ENCODE measurements around the gene MTHFD1L.

MTHFD1L gene

DNA sequence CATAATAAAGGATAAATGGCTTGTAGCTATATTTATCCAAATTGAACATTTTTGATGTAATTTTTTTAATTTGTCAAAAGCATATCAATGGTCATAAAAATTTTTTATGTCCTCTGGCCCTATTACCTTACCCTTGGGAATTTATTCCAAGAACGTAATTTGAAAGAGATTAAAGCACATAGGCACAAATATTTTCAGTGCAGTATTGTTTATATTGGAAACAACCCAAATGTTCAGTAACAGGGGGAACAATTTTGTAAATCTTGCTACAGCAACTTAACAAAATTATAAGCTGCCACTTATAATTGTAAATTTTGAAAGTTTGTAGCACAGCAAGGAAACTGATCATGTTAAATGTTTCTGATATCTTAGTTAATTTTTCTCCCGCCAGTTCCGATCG, 142.4 kb downstream of the MTHFD1L start:
- no peak for TF ChIP-seq TCF4 (CRISPR knock-in tag; IDR thresholded peaks at IDR 0.05; ENCODE audit: borderline replicate concordance)
- no peak for TF ChIP-seq ZNF8 (CRISPR knock-in tag; IDR thresholded peaks at IDR 0.05)
- TF ChIP-seq, protein P1, sequence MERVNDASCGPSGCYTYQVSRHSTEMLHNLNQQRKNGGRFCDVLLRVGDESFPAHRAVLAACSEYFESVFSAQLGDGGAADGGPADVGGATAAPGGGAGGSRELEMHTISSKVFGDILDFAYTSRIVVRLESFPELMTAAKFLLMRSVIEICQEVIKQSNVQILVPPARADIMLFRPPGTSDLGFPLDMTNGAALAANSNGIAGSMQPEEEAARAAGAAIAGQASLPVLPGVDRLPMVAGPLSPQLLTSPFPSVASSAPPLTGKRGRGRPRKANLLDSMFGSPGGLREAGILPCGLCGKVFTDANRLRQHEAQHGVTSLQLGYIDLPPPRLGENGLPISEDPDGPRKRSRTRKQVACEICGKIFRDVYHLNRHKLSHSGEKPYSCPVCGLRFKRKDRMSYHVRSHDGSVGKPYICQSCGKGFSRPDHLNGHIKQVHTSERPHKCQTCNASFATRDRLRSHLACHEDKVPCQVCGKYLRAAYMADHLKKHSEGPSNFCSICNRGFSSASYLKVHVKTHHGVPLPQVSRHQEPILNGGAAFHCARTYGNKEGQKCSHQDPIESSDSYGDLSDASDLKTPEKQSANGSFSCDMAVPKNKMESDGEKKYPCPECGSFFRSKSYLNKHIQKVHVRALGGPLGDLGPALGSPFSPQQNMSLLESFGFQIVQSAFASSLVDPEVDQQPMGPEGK (CRISPR knock-in tag; IDR thresholded peaks at IDR 0.05; ENCODE audit: borderline replicate concordance), result no peak
- no peak for TF ChIP-seq BACH2 (CRISPR knock-in tag; IDR thresholded peaks at IDR 0.05; ENCODE audit: borderline replicate concordance)
- no peak for TF ChIP-seq ZC3H10 (CRISPR knock-in tag; IDR thresholded peaks at IDR 0.05)
- TF ChIP-seq RARB (CRISPR knock-in tag; IDR thresholded peaks at IDR 0.05), result no peak
- TF ChIP-seq, protein P2, sequence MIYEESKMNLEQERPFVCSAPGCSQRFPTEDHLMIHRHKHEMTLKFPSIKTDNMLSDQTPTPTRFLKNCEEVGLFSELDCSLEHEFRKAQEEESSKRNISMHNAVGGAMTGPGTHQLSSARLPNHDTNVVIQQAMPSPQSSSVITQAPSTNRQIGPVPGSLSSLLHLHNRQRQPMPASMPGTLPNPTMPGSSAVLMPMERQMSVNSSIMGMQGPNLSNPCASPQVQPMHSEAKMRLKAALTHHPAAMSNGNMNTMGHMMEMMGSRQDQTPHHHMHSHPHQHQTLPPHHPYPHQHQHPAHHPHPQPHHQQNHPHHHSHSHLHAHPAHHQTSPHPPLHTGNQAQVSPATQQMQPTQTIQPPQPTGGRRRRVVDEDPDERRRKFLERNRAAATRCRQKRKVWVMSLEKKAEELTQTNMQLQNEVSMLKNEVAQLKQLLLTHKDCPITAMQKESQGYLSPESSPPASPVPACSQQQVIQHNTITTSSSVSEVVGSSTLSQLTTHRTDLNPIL (CRISPR knock-in tag; IDR thresholded peaks at IDR 0.05; ENCODE audit: low read depth), result no peak
- no peak for TF ChIP-seq ARNTL (CRISPR knock-in tag; IDR thresholded peaks at IDR 0.05; ENCODE audit: borderline replicate concordance, low read depth)
- TF ChIP-seq ZNF70 (CRISPR knock-in tag; IDR thresholded peaks at IDR 0.05), result no peak
- no peak for TF ChIP-seq TOX (CRISPR knock-in tag; IDR thresholded peaks at IDR 0.05; ENCODE audit: borderline replicate concordance)
- no peak for TF ChIP-seq ZNF565 (CRISPR knock-in tag; conservative IDR thresholded peaks at IDR 0.05; ENCODE audit: low read depth)
- TF ChIP-seq, protein P3, sequence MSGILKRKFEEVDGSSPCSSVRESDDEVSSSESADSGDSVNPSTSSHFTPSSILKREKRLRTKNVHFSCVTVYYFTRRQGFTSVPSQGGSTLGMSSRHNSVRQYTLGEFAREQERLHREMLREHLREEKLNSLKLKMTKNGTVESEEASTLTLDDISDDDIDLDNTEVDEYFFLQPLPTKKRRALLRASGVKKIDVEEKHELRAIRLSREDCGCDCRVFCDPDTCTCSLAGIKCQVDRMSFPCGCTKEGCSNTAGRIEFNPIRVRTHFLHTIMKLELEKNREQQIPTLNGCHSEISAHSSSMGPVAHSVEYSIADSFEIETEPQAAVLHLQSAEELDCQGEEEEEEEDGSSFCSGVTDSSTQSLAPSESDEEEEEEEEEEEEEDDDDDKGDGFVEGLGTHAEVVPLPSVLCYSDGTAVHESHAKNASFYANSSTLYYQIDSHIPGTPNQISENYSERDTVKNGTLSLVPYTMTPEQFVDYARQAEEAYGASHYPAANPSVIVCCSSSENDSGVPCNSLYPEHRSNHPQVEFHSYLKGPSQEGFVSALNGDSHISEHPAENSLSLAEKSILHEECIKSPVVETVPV (CRISPR knock-in tag; IDR thresholded peaks at IDR 0.05), result no peak
- TF ChIP-seq ESRRG (CRISPR knock-in tag; IDR thresholded peaks at IDR 0.05), result no peak
- no peak for TF ChIP-seq PPARA (CRISPR knock-in tag; IDR thresholded peaks at IDR 0.05; ENCODE audit: borderline replicate concordance)
- TF ChIP-seq CSDC2 (CRISPR knock-in tag; IDR thresholded peaks at IDR 0.05), result no peak
- TF ChIP-seq ZFP30 (CRISPR knock-in tag; IDR thresholded peaks at IDR 0.05), result no peak
- no peak for TF ChIP-seq ISL1 (CRISPR knock-in tag; IDR thresholded peaks at IDR 0.05)
- TF ChIP-seq SNAI2 (CRISPR knock-in tag; IDR thresholded peaks at IDR 0.05), result no peak
- TF ChIP-seq, protein P4, sequence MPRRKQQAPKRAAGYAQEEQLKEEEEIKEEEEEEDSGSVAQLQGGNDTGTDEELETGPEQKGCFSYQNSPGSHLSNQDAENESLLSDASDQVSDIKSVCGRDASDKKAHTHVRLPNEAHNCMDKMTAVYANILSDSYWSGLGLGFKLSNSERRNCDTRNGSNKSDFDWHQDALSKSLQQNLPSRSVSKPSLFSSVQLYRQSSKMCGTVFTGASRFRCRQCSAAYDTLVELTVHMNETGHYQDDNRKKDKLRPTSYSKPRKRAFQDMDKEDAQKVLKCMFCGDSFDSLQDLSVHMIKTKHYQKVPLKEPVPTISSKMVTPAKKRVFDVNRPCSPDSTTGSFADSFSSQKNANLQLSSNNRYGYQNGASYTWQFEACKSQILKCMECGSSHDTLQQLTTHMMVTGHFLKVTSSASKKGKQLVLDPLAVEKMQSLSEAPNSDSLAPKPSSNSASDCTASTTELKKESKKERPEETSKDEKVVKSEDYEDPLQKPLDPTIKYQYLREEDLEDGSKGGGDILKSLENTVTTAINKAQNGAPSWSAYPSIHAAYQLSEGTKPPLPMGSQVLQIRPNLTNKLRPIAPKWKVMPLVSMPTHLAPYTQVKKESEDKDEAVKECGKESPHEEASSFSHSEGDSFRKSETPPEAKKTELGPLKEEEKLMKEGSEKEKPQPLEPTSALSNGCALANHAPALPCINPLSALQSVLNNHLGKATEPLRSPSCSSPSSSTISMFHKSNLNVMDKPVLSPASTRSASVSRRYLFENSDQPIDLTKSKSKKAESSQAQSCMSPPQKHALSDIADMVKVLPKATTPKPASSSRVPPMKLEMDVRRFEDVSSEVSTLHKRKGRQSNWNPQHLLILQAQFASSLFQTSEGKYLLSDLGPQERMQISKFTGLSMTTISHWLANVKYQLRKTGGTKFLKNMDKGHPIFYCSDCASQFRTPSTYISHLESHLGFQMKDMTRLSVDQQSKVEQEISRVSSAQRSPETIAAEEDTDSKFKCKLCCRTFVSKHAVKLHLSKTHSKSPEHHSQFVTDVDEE (CRISPR knock-in tag; IDR thresholded peaks at IDR 0.05), result no peak
- ATAC-seq, result no peak

DNA sequence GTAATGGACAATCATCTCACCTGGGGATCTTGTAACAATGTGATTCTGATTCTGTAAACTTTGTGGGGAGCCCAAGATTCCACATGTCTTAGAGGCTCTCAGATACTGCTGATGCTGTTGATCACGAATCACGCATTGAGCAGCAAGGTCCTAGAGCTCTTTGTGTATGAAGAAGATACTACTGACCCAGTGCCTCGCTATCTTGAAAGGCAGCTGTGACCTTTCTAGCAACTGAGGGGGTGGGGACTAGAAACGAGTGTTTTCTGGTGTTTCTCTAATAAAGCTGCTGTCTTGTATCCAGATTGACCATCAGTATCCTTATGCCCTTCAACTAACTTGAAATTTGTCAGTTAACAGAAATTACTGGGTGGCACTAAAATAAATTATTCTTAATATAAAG, 142.9 kb downstream of the MTHFD1L start:
- TF ChIP-seq ARNTL (CRISPR knock-in tag; IDR thresholded peaks at IDR 0.05; ENCODE audit: borderline replicate concordance, low read depth) (no peak), TCF4 (CRISPR knock-in tag; IDR thresholded peaks at IDR 0.05; ENCODE audit: borderline replicate concordance) (no peak), ESRRG (CRISPR knock-in tag; IDR thresholded peaks at IDR 0.05) (no peak)
- ATAC-seq, result no peak

DNA sequence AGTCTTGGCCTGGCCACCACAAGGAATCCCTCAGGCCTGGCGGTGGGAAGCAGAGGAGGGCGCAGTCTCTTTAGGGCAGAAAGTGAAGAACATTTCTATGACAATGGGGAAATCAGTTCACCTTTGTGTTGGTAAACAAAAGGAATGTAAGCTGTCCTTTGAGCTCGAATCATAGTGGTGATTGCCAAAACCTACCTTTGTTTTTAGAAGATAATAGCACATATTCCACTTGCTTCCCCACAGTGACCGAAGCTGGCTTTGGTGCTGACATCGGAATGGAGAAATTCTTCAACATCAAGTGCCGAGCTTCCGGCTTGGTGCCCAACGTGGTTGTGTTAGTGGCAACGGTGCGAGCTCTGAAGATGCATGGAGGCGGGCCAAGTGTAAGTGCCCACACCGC, 144.1 kb downstream of the MTHFD1L start:
- no peak for ATAC-seq
- TF ChIP-seq ZNF565 (CRISPR knock-in tag; conservative IDR thresholded peaks at IDR 0.05; ENCODE audit: low read depth) (no peak), OSR1 (CRISPR knock-in tag; IDR thresholded peaks at IDR 0.05) (no peak), ISL1 (CRISPR knock-in tag; IDR thresholded peaks at IDR 0.05) (no peak)
- TF ChIP-seq, protein P3 (CRISPR knock-in tag; IDR thresholded peaks at IDR 0.05), result no peak
- TF ChIP-seq, protein P1 (CRISPR knock-in tag; IDR thresholded peaks at IDR 0.05; ENCODE audit: borderline replicate concordance), result no peak
- TF ChIP-seq, protein P5, sequence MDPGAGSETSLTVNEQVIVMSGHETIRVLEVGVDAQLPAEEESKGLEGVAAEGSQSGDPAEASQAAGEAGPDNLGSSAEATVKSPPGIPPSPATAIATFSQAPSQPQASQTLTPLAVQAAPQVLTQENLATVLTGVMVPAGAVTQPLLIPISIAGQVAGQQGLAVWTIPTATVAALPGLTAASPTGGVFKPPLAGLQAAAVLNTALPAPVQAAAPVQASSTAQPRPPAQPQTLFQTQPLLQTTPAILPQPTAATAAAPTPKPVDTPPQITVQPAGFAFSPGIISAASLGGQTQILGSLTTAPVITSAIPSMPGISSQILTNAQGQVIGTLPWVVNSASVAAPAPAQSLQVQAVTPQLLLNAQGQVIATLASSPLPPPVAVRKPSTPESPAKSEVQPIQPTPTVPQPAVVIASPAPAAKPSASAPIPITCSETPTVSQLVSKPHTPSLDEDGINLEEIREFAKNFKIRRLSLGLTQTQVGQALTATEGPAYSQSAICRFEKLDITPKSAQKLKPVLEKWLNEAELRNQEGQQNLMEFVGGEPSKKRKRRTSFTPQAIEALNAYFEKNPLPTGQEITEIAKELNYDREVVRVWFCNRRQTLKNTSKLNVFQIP (CRISPR knock-in tag; IDR thresholded peaks at IDR 0.05; ENCODE audit: borderline replicate concordance, low read depth), result no peak
- TF ChIP-seq, protein P2 (CRISPR knock-in tag; IDR thresholded peaks at IDR 0.05; ENCODE audit: low read depth), result no peak

All from SK-N-SH treated with all-trans-retinoic acid at 6 μM for 48 hours (cell line).